Kasumi-1 (cell line): ENCODE data around the gene EPHA6.
"Not testable (repeated sequence)": the region's sequence is repeated elsewhere in the genome, so short reads cannot be mapped to it uniquely, and the experiment has no call there.

Experiments
- DNase-seq, 2 experiments: peaks; one replicate each; lab custom pipeline; 2025; lab: John Stamatoyannopoulos, UW

The EPHA6 gene

GRCh38 chr3:97025612-97026011 is 211.2 kb downstream of the EPHA6 start:
- DNase-seq, result not testable (repeated sequence)

GRCh38 chr3:97029972-97030371 is 215.6 kb downstream of the EPHA6 start:
- no peak for DNase-seq

GRCh38 chr3:97037294-97037943 is 223.0 kb downstream of the EPHA6 start:
- DNase-seq, result no peak

DNA sequence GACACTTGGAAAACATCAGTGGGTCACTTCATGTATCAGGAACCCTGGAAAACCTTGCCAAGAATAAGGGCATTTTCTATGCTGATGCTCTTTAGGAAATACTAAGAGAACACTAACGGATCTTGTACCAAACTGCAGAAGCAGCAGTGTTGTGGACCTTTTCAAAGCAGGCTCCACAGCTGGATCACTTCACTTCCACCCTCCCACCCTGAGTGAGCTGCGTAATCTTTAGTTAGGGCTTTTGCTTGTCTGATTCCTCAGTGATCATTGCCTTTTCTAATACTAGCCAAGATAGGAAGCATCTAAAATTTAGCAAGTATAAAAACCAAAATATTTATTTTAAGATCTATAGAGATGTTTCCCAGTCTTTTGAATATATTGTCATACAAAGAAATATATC is 229.0 kb downstream of the EPHA6 start:
- no peak for DNase-seq

- no peak for DNase-seq
These were observed 243.0 kb downstream of the EPHA6 start for GRCh38 chr3:97057365-97057764.

- DNase-seq, result no peak
These were observed 244.8 kb downstream of the EPHA6 start for GRCh38 chr3:97059168-97059567.

GRCh38 chr3:97066531-97066930 is 252.1 kb downstream of the EPHA6 start:
- DNase-seq, result no peak

- no peak for DNase-seq
These were observed 255.9 kb downstream of the EPHA6 start for GRCh38 chr3:97070302-97070701.

GRCh38 chr3:97074546-97074945 is 260.2 kb downstream of the EPHA6 start:
- no peak for DNase-seq

DNA sequence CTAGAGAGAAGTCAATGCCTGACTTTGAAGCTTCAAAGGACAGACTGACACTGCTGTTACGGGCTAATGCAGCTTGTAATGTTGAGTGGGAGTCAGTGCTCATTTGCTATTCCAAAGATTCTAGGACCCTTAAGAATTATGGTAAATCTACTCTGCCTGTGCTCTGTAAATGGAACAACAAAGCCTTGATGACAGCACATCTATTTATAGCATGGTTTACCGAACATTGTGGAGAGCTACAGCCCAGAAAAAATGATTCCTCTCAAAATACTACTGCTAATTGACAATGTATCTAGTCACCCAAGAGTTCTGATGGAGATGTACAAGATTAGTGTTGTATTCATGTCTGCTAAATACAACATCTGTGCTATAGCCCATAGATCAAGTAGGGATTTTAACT is 262.3 kb downstream of the EPHA6 start:
- no peak for DNase-seq

DNA sequence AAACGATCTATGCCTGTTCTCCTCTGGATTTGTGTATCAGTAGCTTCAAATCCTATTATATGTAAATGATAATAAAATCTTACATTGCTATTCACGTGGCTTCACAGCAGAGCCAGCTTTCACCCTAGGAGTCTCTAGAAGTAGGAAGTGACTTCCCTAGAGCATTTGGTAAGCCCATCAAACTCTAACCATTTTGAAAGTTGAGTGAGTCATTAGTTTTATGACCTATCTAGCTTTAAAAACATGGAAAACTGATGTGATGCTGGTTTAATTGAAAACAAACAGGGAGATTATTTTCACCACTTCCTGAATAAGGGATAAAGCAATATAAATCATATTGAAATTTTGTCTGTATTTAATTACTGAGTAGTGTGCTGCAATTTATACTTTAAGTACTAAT is 275.2 kb downstream of the EPHA6 start:
- DNase-seq, result no peak

DNA sequence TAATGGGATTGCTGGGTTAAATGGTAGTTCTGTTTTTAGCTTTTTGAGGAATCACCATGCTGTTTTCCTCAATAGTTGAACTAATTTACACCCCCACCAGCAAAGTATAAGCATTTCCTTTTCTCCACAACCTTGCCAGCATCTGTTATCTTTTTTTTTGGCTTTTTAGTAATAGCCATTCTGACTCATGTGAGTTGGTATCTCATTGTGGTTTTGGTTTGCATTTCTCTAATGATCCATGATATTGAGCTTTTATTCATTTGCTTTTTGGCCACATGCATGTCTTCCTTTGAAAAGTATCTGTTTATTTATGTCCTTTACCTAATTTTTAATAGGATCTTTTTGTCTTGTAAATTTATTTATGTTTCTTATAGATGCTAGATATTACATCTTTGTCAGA is 288.2 kb downstream of the EPHA6 start:
- DNase-seq, result no peak

DNA sequence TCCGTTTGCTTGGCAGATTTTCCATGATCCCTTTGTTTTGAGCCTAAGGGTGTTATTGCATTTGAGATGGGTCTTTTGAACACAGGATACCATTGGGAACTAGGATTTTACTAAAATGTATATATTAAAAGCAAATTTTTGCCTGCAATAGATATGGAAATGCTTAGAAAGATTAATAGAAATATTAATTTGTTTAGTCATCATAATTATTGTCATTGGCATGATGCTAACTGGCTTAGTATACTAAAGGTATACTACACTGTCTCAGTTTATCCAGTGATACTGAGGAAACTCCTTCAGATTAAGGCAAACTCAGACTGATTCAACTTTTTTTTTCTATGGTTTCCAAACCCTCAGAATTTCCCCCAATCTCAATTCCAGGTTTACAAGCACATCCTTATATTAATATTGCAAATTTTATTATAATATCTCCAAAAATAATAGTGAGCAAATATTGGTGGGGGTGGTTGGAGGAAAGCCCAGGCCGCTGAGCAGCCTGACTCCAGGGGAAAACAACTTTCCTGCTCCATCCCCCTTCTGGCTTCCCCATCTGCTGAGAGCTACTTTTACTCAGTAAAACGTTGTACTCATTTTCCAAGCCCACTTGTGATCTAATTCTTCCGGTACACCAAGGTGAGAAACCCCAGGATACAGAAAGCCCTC is 291.7 kb downstream of the EPHA6 start:
- no peak for DNase-seq

- no peak for DNase-seq
These were observed 292.2 kb downstream of the EPHA6 start for GRCh38 chr3:97106652-97106989.

GRCh38 chr3:97108136-97108535 is 293.7 kb downstream of the EPHA6 start:
- no peak for DNase-seq

GRCh38 chr3:97111244-97111643 is 296.9 kb downstream of the EPHA6 start:
- no peak for DNase-seq

DNA sequence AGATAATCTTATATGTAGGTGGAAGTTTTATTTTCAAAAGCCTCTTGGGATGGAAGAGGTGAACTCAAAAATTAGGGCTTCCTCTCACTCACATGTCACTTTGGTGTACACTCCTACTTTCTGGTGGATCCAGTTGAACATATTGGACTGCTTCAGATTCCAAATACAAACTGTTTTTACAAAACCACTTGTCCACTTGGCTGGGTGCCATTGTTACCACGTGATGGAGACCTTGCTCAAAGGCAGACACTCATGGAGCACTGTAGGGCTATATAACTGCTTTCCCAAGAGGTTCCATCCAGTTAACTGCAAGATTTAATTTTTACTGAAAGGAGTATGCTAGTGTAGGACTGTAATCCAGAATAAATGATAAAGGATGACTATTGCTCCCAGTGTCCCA is 307.0 kb downstream of the EPHA6 start:
- DNase-seq, result no peak

- DNase-seq, result no peak
These were observed 311.6 kb downstream of the EPHA6 start for GRCh38 chr3:97125902-97126499.

- DNase-seq, result no peak
These were observed 317.1 kb downstream of the EPHA6 start for GRCh38 chr3:97131476-97131875.

- peak; percentile 4 to 12 for DNase-seq
These were observed 324.6 kb downstream of the EPHA6 start for GRCh38 chr3:97138914-97139541.

DNA sequence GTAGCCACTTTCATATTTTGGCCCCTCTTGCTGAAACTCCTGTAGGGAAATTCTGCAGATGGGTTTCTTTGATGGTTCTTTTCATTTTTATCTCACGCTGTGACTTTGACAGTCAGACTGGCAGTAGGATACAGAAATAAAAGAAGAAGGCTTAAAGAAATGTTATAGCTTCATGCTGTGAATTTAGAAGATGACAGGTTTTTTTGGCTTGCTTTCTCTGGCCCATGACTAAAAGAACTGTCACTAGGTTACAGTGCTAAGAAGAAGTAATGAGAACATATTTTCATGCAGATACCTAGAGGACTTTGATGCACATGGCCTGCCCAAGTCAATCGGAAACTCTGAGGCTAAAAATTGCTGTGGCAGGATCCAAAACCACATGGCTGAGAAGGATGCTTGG is 334.5 kb downstream of the EPHA6 start:
- no peak for DNase-seq

GRCh38 chr3:97161169-97161568 is 346.8 kb downstream of the EPHA6 start:
- no peak for DNase-seq

DNA sequence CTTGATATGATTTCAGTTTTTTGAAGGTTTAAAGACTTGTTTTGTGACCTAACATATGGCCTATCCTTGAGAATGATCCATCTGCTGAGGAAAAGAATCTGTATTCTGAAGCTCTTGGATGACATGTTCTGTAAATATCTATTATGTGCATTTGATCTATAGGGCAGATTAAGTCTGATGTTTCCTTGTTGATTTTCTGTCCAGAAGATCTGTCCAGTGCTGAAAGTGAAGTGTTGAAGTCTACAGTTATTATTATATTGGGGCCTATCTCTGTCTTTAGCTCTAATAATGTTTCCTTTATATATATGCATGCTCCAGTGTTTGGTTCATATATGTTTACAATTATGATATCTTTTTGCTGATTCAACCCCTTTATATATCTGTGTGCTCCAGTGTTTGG is 362.8 kb downstream of the EPHA6 start:
- DNase-seq, result no peak
